GM21786 (cell line): ENCODE results near the gene ZNRF4.

Experiments used
- ATAC-seq: cut with Tn5 transposase; IDR thresholded peaks from one replicate; pipeline ENCODE4 v1.9.1; 2021; ENCODE audit not compliant: unreplicated experiment

ZNRF4 gene

DNA sequence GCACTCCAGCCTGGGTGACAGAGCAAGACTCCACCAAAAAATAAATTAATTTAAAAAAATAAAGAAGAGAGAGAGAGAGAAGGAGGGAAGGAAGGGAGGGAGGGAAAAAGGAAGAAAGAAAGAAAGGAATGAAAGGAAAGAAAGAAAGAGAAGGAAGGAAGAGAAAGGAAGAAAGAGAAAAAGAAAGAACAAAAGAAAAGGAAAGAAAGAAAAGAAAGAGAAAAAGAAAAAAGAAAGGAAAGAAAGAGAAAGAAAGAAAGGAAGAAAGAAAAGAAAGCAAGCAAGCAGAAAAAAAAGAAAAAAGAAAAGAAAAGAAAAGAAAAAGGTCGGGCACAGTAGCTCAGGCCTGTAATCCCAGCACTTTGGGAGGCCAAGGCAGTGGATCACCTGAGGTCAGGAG lies 14.9 kb upstream of the ZNRF4 start:
- no peak for ATAC-seq

GRCh38 chr19:5443723-5444122 lies 11.5 kb upstream of the ZNRF4 start:
- ATAC-seq = no peak

GRCh38 chr19:5444431-5444830 lies 10.8 kb upstream of the ZNRF4 start:
- no peak for ATAC-seq

GRCh38 chr19:5445071-5445470 lies 10.1 kb upstream of the ZNRF4 start:
- no peak for ATAC-seq

- ATAC-seq = no peak
These were observed 9.6 kb upstream of the ZNRF4 start for GRCh38 chr19:5445561-5446055.

DNA sequence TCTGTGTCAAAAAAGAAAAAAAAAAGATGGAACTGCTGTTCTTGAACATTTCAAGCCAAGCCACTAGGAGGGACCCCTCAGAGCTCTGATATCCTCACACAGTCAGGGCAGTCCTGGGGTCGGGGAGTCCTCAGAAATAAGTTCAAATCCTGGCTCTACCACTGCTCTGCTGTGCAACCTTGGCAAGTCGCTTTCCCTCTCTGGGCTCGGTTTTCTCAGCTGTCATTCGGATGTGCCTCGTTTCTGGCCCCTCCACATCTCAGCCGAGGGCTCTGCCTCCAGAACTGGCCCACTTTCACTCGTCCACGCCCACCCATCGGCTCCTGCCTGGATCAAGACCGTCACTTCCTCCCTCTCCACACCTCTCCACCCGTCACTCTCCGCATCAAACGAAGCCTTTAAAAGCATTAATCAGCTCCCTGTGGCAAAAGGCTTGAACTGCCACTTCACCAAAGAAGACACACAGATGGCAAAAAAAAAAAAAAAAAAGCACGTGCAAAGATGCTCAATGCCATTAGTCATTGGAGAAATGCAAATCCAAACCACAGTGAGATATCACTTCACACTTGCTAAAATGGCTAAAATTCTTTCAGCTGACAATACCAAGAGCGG lies 7.4 kb upstream of the ZNRF4 start:
- ATAC-seq = no peak

DNA sequence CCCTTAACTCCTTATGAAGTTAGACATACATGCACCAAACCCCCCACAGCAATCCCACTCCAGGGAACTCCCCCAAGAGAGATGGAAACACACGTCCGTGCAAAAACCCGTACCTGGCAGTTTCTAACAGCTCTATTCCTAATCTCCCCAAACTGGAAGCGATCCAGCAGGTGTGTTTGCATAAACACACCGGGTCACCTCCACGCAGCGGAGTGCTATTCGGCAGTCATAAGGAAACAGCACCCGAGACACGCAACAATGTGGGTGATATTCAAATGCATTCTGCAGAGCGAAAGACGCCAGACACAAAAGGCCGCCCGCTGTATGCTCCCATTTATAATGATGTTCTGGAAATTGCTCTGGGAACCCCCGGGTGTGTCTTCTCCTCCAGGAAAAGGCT lies 6.8 kb upstream of the ZNRF4 start:
- ATAC-seq = no peak

DNA sequence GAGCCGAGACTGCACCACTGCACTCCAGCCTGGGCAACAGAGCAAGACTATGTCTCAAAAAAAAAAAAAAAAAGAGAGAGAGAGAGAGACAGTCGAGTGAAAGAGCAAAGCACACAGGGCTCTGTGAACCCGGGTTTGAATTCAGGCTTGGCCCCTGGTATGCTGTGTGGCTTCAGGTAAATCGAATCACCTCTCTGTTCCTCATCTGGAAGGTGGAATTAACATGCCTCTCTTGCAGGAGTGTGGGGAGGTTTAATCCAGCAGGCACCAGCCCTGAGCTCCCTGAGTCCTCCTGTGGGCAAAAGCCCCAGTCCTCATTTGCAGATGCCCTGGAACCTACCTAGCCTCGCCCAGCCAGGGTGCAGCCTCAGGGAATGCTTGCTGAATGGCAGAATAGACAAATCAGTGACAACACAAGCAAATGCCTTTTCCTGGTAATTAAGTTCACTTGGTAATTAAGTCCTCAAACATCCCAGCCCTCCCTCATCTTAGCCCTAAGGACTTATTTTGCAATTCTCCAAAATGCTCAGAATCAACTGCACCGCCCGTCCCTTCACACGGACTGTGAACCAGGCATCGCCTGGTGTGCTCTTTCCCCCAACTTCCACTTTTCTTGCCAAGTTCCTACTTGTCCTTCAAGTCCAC lies 4.6 kb upstream of the ZNRF4 start:
- no peak for ATAC-seq

GRCh38 chr19:5451494-5451893 lies 3.7 kb upstream of the ZNRF4 start:
- ATAC-seq = no peak

DNA sequence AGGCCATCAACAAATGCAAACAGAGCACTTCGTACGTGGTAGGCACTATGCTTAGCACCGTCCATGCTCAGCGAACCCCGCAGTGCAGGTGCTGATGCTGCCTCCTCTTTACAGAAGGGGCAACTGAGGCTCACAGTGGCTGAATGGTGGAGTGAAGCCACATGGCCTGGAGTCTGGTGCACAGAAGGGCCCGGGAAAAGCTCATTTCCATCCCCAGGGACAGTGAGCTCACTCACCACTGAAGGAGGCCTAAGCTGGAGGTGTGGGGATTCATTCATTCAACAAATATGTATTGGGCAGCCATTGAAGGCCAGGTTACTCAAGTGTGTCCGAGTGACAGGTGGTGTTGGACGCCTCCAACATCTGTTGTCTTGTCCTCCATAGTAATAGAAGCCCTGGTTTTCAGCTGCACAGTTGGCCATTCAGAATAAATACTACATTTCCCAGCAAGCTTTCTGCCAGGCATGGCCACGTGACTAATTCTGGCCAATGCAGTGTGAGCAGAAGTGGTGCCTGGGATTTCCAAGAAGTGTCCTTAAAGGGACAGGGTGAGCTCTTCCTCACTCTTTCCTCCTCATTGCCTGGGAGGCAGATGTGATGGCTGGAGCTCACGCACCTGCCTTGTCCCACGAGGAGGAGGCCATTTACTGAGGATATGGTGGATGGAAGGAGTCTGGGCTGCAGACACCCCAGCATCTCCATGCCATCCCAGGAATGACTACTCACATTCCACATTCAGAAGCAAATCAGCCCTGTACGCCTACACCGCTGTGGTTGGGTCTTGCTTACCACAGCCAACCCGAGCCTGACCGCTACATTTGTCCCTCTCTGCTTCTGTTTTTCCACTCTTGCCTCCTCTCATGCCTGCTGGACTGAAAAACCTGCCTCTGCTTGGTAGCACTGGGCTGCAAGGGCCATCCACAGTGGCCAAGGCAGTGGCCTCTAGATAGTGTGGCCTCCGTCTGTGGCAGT lies 2.3 kb upstream of the ZNRF4 start:
- ATAC-seq = no peak

DNA sequence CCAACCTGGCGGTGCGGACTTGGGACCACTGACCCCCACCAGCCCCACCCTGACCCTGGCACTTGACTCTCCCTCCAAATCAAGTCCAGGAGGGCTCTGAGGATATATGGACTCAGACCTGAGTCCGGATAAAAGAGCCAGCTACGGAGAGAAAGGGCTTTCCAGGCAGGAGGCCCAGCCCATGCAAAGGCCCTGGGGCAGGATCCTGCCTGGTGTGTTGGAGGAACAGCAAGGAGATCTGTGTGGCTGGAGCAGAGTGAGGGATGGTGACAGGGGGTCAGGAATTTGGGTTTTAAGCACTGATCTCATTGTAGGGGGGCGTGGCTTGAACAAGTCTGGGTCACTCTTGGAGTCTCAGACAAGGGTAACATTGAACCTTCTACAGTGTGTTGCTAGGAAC lies 474 bp upstream of the ZNRF4 start:
- ATAC-seq = no peak

- ATAC-seq = no peak
These were observed 1.1 kb downstream of the ZNRF4 start for GRCh38 chr19:5456130-5456840.

DNA sequence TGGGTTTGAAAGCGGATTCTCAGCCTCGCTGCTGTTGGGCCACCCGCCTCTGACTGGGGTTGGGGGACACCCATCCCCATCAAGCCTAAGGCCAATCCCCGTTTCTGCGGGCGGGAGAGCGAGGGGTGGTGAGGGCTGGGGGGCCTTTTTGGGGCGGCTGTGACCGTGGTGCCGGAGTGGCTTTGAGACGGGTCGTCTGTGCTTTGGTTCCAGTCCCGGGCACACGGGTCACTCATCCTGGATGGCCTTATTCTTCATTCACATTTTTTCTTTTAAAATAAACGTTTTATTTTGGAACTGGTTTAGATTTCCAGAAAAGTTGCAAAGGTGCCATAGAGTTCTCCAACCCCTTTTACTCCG lies 1.6 kb downstream of the ZNRF4 start:
- no peak for ATAC-seq

DNA sequence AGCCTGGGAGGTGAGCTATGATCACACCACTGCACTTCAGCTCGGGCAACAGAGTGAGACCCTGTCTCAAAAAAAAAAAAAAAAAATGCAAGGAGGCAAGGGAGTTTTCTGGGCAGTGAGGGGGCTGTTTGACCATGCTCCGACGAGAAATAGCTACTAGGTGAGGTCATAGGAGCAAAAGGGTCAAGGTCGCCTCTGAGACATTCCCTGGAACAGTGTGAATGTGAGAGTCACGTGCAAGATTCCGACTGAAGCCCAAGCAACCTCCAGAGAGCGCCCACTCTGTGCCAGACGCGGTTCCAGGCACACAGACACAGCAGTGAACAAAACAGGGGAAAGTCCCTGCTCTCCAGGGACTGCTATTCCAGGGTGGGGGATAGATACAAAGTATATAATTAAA lies 2.5 kb downstream of the ZNRF4 start:
- no peak for ATAC-seq

DNA sequence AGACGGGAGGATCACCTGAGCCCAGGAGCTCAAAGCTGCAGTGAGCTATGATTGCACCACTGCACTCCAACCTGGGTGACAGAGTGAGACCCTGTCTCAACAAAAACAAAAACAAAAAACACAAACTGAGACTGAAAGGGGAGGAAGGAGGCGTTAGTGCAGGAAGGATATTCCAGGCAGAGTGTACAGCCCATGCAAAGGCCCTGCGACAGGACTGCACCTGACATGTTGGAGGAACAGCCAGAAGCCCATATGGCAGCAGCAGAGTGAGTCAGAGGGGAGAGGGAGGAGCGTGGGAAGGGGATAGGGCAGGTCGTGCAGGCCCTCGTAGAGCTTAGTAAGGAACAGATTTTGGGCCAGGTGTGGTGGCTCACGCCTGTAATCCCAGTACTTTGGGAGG lies 3.2 kb downstream of the ZNRF4 start:
- no peak for ATAC-seq

DNA sequence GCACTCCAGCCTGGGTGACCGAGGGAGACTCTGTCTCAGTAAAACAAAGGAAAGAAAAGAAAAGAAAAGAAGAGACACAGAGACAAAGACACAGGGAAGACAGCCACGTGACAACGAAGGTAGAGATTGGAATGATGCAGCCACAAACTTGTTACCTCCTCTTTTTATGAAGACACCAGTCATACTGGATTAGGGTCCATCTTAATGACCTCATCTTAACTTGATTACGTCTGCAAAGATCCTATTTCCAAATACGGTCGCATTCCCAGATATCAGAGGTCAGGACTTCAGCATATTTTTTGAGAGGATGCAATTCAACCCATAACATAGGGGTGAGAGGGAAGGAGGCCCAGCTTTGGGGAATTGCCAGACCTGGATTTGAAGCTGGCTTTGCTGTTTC lies 4.1 kb downstream of the ZNRF4 start:
- no peak for ATAC-seq

- no peak for ATAC-seq
These were observed 5.5 kb downstream of the ZNRF4 start for GRCh38 chr19:5460748-5461147.

GRCh38 chr19:5463959-5464358 lies 8.7 kb downstream of the ZNRF4 start:
- no peak for ATAC-seq

DNA sequence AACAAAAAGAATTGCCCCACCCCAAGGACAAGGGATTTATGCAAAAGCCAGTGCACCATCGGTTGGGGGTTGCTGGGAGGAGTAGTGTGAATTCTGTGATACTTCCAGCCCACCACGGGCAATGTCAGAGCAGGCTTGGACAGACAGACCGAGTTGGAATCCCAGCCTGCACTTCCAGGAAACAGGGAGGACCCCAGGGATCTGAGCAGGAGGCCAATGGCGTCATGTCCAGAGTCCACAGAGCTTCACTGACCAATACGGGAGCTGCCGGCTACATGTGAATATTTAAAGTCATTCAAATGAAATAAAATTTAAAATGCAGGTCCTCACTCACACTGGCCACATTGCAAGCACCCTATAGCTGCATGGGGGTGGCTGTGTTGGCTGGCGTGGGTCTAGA lies 10.9 kb downstream of the ZNRF4 start:
- ATAC-seq = no peak

DNA sequence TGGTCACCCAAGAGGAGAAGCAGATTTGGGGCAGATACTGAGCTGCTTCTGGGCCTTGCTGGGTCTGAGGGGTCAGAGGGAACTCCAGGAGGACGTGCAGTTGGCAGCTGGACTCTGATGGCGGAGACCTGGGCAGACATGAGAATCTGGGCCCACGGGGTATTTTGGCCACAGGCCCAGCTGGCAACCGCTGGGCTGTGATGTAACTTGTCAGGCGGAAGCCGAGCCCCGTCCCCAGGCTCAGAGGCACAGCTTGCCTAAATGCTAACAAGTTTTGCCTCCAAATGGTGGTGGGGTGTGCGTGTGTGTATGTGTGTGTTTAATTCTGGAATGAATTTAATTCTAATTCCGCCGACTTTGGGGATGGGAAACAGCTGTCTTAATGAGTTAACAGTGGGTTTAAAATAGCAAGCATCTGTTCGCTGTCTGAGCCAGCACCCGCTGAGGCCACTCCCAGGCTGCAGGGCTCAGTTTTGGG lies 11.6 kb downstream of the ZNRF4 start:
- no peak for ATAC-seq

DNA sequence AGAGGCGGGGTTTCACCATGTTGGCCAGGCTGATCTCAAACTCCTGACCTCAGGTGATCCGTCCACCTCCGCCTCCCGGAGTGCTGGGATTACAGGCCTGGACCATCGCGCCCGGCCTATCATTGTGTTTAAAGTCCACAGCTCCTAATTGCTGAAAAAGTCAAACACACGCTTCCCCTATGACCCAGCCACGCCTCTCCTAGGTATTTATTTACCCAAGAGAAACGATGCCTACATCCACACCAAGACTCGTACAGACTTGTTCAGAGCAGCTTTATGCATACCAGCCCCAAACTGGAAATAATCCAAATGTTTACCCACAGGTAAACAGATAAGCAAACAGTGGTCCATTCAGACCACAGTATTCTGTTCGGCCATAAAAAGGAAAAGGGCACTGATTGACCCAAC lies 15.1 kb downstream of the ZNRF4 start:
- ATAC-seq = no peak
